HepG2 (cell line): ENCODE measurements around the gene RPS27A. TPM values are rescaled to one million over a fixed set of nuclear protein-coding genes. Genes with fewer than 3 reads are reported as not detected.

Source experiments
- DR1 ChIP-seq: sonication (generic); formaldehyde crosslinking; IDR thresholded peaks from 2 replicates; pipeline ENCODE4 v1.8.0; 2021; ENCODE audit warnings: mild to moderate bottlenecking, missing genetic modification reagents, inconsistent platforms
- GLI4 ChIP-seq: sonication (generic); formaldehyde crosslinking; IDR thresholded peaks from 2 replicates; pipeline ENCODE4 v1.5.1; 2020; ENCODE audit warnings: missing genetic modification reagents, mild to moderate bottlenecking, moderate library complexity, borderline replicate concordance
- HOXA5 ChIP-seq: sonication (generic); formaldehyde crosslinking; IDR thresholded peaks from 2 replicates; pipeline ENCODE4 v1.4.0; 2020; ENCODE audit warnings: missing genetic modification reagents
- KIAA2018 ChIP-seq: sonication (generic); formaldehyde crosslinking; IDR thresholded peaks from 2 replicates; pipeline ENCODE4 v1.5.0; 2020; ENCODE audit warnings: mild to moderate bottlenecking, missing genetic modification reagents, borderline replicate concordance
- NRL ChIP-seq: sonication (generic); formaldehyde crosslinking; IDR thresholded peaks from 2 replicates; pipeline ENCODE4 v1.5.0; 2020; ENCODE audit warnings: missing genetic modification reagents, mild to moderate bottlenecking, moderate library complexity, borderline replicate concordance
- PHB2 ChIP-seq: fragments of 450-650 bp; IDR thresholded peaks from 2 replicates; pipeline ENCODE4 v1.6.1; 2018; ENCODE audit not compliant: partially characterized antibody
- SOX6 ChIP-seq, 2 experiments: fragments of 450-650 bp in 1 of 2; sonication (generic) in 1 of 2; formaldehyde crosslinking in 1 of 2; IDR thresholded peaks; 2 replicates each; pipeline versions ENCODE4 v1.4.0 to v1.6.1; 2017 to 2020; ENCODE audit warnings: antibody characterized with exemption in 1 of 2, mild to moderate bottlenecking in 1 of 2, missing genetic modification reagents in 1 of 2
- SP140L ChIP-seq: sonication (generic); formaldehyde crosslinking; IDR thresholded peaks from 2 replicates; pipeline ENCODE4 v1.4.0; 2020; ENCODE audit warnings: missing genetic modification reagents, borderline replicate concordance
- SP5 ChIP-seq: IDR thresholded peaks from 2 replicates; pipeline ENCODE4 v1.6.1; 2016; ENCODE audit warnings: low read depth, borderline replicate concordance
- ZBTB46 ChIP-seq: sonication (generic); formaldehyde crosslinking; IDR thresholded peaks from 2 replicates; pipeline ENCODE4 v1.4.0; 2020; ENCODE audit warnings: mild to moderate bottlenecking, missing genetic modification reagents, borderline replicate concordance
- ZNF3 ChIP-seq: IDR thresholded peaks from 2 replicates; pipeline ENCODE4 v1.7.0; 2017; ENCODE audit warnings: inconsistent platforms
- ZNF329 ChIP-seq: sonication (generic); formaldehyde crosslinking; IDR thresholded peaks from 2 replicates; pipeline ENCODE4 v1.9.0; 2021; ENCODE audit warnings: low read depth, mild to moderate bottlenecking, missing genetic modification reagents
- ZNF333 ChIP-seq: sonication (generic); formaldehyde crosslinking; IDR thresholded peaks from 2 replicates; pipeline ENCODE4 v1.4.0; 2020; ENCODE audit warnings: mild to moderate bottlenecking, missing genetic modification reagents, borderline replicate concordance
- ZNF550 ChIP-seq: sonication (generic); formaldehyde crosslinking; IDR thresholded peaks from 2 replicates; pipeline ENCODE4 v1.4.0; 2020; ENCODE audit warnings: mild to moderate bottlenecking, missing genetic modification reagents, borderline replicate concordance
- ZNF816 ChIP-seq: sonication (generic); formaldehyde crosslinking; IDR thresholded peaks from 2 replicates; pipeline ENCODE4 v1.8.0; 2022; ENCODE audit warnings: missing genetic modification reagents, mild to moderate bottlenecking, borderline replicate concordance
- ZZZ3 ChIP-seq: sonication (generic); formaldehyde crosslinking; IDR thresholded peaks from 2 replicates; pipeline ENCODE4 v1.4.0; 2020; ENCODE audit warnings: missing genetic modification reagents, mild to moderate bottlenecking, borderline replicate concordance
- polyA plus RNA-seq, 8 experiments: library from polyadenylated mRNA; depleted of rRNA in 3 of 8; stranded (reverse) in 7 of 8; unstranded in 1 of 8; fragments of >200 nt; fragmentation: Illumina TruSeq in 4 of 8; extraction: Trizol in 4 of 8; gene quantifications; 2 replicates each; pipeline versions ENCODE4 v1.2.1 to v1.2.3, GENCODE V29; 2011 to 2016; ENCODE audit warnings: low read depth in 4 of 8, missing spikeins in 1 of 8, mixed read lengths in 1 of 8; ENCODE audit not compliant: insufficient read depth in 1 of 8
- total RNA-seq, 5 experiments: library from RNA; depleted of rRNA; stranded (reverse); fragments of >200 nt; fragmentation: Illumina TruSeq; extraction: Trizol; gene quantifications; 2 replicates each; pipeline ENCODE4 v1.2.3, GENCODE V29; 2016; ENCODE audit warnings: low read depth in 1 of 5
- TF ChIP-seq, protein P1 (sequence below): IDR thresholded peaks from 2 replicates; pipeline ENCODE4 v1.6.1; 2016; ENCODE audit warnings: mild to moderate bottlenecking
- TF ChIP-seq, protein P2 (sequence below): IDR thresholded peaks from 2 replicates; pipeline ENCODE4 v1.6.1; 2016

Gene RPS27A
- total and polyA plus RNA-seq, 2 of the 13 experiments (the other 11 are each of a cell fraction or from before 2014, with no cell fraction given) = 2,779 to 3,269 TPM

DNA sequence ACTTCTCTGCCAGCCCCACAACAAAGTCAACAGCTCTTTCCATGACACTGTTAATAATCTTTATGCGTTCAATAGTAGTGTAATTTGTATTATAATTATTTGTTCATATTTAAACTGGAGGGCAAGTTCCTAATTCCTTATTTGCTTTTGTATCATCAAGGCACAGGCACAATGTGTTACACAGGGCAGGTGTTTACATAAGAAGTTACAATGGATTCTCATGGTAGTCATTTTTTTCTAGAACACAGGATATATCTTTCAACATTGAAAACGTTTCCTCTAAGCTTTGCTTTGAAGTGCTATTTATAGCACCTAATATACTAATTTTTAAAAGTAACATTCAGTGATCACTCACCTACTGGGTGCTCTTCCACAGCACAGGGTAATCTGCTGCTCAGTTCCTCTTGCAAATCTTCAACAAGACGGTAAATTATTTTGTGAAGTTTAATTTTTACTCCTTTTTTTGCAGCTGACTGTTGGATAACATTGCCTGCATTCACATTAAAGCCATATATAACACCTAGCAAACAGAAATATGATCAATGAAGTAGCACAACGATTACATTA, 7.3 kb downstream of the RPS27A start (continued):
- no peak for TF ChIP-seq ZNF550 (CRISPR knock-in tag)
- TF ChIP-seq, protein P1, sequence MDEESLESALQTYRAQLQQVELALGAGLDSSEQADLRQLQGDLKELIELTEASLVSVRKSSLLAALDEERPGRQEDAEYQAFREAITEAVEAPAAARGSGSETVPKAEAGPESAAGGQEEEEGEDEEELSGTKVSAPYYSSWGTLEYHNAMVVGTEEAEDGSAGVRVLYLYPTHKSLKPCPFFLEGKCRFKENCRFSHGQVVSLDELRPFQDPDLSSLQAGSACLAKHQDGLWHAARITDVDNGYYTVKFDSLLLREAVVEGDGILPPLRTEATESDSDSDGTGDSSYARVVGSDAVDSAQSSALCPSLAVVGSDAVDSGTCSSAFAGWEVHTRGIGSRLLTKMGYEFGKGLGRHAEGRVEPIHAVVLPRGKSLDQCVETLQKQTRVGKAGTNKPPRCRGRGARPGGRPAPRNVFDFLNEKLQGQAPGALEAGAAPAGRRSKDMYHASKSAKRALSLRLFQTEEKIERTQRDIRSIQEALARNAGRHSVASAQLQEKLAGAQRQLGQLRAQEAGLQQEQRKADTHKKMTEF = no peak
- TF ChIP-seq ZNF3 = no peak
- no peak for TF ChIP-seq GLI4 (CRISPR knock-in tag)
- TF ChIP-seq SP140L (CRISPR knock-in tag) = no peak
- TF ChIP-seq HOXA5 (CRISPR knock-in tag) = no peak
- no peak for TF ChIP-seq KIAA2018 (CRISPR knock-in tag)
- no peak for TF ChIP-seq DR1 (CRISPR knock-in tag)
- TF ChIP-seq SOX6 (IDR thresholded peaks at IDR 0.05) = no peak
- peak; percentile 47; the same call in 1 of the 2 replicates for TF ChIP-seq SOX6 (CRISPR knock-in tag; IDR thresholded peaks at IDR 0.05)
- no peak for TF ChIP-seq PHB2
- TF ChIP-seq ZNF333 (CRISPR knock-in tag) = no peak
- TF ChIP-seq ZZZ3 (CRISPR knock-in tag) = no peak
- no peak for TF ChIP-seq ZNF816 (CRISPR knock-in tag)
- no peak for TF ChIP-seq ZBTB46
- no peak for TF ChIP-seq NRL (CRISPR knock-in tag)
- no peak for TF ChIP-seq SP5 (CRISPR knock-in tag)
- TF ChIP-seq, protein P2, sequence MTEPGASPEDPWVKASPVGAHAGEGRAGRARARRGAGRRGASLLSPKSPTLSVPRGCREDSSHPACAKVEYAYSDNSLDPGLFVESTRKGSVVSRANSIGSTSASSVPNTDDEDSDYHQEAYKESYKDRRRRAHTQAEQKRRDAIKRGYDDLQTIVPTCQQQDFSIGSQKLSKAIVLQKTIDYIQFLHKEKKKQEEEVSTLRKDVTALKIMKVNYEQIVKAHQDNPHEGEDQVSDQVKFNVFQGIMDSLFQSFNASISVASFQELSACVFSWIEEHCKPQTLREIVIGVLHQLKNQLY (CRISPR knock-in tag) = peak; percentile 56
- no peak for TF ChIP-seq ZNF329 (CRISPR knock-in tag)
